LNCAP (cell line): Measurements from ENCODE around the gene TMEM43.

Source experiments
- TF ChIP-seq, protein P1 (sequence below): fragments of 450-650 bp; IDR thresholded peaks from 2 replicates; pipeline ENCODE4 v1.5.1; 2017; ENCODE audit warnings: mild to moderate bottlenecking

The TMEM43 gene

DNA sequence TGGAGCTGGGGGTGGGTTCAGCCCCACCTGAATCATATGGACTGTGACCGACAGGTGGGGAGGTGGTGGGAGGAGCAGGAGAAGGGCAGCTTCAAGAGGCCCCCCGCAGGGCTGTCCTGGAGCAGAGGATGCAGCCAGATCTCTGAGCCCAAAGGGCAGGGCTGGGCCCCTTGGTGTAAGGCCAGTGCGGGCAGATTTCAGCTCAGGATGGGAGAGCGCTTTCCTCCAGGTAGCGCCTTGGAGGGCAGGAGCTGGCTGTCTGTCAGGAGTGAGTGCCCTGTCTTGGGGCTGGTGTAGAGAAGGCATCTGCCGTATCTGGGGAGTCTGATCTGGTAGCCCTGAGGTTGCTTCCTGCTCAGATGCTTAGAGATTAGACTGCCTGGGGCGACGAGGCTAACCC is 7.3 kb downstream of the TMEM43 start:
- TF ChIP-seq, protein P1, sequence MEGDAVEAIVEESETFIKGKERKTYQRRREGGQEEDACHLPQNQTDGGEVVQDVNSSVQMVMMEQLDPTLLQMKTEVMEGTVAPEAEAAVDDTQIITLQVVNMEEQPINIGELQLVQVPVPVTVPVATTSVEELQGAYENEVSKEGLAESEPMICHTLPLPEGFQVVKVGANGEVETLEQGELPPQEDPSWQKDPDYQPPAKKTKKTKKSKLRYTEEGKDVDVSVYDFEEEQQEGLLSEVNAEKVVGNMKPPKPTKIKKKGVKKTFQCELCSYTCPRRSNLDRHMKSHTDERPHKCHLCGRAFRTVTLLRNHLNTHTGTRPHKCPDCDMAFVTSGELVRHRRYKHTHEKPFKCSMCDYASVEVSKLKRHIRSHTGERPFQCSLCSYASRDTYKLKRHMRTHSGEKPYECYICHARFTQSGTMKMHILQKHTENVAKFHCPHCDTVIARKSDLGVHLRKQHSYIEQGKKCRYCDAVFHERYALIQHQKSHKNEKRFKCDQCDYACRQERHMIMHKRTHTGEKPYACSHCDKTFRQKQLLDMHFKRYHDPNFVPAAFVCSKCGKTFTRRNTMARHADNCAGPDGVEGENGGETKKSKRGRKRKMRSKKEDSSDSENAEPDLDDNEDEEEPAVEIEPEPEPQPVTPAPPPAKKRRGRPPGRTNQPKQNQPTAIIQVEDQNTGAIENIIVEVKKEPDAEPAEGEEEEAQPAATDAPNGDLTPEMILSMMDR, result no peak

DNA sequence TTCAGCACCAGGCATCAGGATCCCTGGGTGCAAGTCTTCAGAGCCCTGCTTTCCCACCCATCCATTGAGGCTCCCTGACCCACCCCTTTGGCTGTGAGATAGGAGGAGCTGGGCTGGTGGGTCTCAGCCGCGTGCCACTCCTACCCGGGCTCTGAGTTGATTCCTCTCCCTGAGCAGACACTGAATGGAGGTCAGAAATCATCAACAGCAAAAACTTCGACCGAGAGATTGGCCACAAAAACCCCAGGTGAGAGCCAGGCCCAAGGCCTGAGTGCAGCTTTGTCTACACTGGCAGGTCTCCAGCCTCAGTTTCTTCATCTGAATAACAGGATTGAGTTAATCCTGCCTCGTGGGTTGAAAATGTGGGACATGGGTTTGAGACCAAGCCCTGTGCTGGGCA is 7.8 kb downstream of the TMEM43 start:
- TF ChIP-seq, protein P1, result no peak

DNA sequence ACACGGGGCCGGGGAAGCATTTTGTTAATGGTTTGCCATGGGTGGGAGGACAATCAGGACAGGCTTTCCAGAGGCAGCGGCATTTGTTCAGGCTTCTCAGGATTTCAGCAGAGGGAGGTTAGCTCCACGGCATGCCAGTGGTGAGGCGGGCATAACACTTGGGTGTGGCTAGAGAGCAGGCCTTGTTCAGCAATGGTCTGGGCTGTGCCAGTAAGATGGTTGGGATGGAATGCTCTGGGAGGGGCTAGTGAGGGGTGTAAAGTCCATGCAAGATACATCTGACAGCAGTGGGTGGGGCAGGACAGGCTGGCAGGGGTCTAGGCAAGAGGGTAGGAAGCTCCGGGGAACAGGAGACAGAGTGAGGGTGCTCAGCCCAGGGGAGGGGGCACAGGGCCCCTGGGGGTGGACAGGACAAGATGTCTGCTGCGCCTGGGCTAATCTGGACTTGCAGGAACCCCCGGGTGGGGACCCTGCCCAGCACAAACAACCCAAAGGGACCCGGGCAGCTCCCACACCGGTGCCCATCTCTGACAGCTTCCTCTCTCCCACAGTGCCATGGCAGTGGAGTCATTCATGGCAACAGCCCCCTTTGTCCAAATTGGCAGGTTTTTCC is 8.4 kb downstream of the TMEM43 start:
- TF ChIP-seq, protein P1, result no peak

DNA sequence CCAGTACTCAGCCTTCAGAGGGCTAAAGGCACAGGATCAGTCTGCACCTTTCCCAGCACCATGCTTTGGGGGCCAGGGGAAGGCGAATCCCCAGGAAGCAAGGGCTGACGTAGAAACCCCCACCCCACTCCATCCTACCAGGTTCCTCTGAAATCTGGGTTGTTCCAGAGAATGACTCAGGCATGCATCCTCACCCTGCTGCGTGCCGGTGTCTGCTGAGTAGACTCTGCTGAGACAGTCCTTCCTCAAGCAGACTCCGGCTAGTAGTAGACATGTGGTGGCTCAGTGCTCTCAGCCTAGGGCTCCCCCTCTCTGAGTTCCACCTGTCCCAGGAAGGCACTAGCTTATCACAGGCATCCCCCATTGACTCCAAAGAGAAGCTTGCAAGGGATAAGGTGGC is 9.0 kb downstream of the TMEM43 start:
- TF ChIP-seq, protein P1, result no peak

DNA sequence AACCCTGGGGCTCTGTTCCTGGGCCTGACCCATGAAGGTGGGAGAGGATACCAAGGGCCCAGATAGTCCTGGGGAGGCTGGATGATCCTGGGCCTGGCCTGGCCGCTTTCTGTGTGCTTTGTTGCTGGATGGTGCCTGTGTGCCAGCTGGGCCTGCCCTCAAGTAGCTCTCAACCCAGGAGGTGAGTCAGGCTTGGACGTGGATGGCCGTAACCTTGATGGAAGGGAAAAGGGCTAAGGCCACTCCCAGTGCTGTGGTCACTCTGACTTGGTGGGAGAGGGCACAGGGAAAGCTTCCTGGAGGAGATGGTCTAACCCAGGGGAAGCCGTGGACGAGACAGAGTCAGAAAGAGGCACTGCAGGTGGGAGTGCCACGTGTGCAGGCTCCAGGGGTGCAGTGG is 9.4 kb downstream of the TMEM43 start:
- TF ChIP-seq, protein P1, result no peak

DNA sequence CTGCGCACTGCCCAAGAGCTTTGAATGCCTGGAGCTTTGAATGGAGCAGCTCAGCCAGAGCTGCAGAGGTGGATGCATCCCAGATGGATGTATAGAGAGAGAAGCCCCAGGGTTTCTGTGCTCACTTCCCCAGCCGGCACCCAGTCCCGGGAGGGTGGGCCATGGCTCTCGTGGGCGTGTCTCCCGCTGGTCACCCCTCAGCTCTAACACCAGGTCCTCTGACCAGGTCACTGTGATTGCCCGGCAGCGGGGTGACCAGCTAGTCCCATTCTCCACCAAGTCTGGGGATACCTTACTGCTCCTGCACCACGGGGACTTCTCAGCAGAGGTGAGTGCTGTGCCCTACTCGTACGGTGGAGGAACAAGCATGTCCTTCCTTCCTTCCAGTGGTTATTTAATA is 10.7 kb downstream of the TMEM43 start:
- TF ChIP-seq, protein P1, result no peak

DNA sequence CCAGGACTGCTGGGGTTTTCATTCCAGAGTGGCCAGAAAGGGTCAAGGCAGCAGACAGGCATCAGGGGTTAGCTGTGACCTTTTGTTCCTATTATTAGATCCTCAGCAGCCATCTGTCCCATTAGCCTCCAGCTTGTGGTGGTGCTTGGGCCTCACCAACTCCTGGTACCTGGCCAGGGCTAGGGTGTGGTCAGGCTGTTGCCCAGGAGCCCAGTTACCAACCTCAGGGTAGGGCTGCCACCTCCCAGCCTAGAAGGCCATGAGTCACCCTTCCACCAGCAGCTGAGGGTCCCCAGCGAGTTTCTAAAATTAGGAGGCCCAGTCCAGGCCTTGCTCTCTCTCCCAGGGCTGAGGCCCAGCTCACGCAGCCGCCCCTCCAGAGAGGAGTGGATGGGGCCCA is 12.2 kb downstream of the TMEM43 start:
- TF ChIP-seq, protein P1, result no peak

DNA sequence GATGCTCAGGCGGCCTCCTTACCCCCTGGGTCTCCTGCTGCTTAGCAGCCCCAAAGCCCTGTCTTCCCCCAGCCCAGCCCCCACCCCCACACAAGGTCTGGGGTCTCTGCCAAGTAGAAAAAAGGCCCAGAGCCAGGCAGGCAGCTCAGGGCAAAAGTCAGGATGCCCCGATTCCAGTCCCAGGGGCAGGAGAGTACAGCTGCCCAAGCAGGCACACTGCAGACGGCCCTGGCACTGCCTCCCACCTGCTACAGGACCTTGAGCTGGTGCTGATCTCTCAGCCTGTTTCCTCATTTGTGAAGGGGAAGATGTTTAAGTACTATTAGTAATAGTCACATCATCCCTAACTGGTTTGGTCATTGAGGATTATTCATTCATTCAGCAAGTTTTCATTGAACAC is 12.6 kb downstream of the TMEM43 start:
- TF ChIP-seq, protein P1, result no peak
